Articular chondrocyte of knee joint (primary cell): ENCODE measurements around the gene NDUFA7. TPM values are rescaled to one million over a fixed set of nuclear protein-coding genes. Genes with fewer than 3 reads are reported as not detected.

Experiments
- total RNA-seq: library from RNA; depleted of rRNA; stranded (reverse); fragments of >200 nt; gene quantifications from 2 replicates; pipeline ENCODE4 v1.2.3, GENCODE V29; 2012

NDUFA7 gene
- total RNA-seq: 14.9 and 18.0 TPM in 2 replicates

DNA sequence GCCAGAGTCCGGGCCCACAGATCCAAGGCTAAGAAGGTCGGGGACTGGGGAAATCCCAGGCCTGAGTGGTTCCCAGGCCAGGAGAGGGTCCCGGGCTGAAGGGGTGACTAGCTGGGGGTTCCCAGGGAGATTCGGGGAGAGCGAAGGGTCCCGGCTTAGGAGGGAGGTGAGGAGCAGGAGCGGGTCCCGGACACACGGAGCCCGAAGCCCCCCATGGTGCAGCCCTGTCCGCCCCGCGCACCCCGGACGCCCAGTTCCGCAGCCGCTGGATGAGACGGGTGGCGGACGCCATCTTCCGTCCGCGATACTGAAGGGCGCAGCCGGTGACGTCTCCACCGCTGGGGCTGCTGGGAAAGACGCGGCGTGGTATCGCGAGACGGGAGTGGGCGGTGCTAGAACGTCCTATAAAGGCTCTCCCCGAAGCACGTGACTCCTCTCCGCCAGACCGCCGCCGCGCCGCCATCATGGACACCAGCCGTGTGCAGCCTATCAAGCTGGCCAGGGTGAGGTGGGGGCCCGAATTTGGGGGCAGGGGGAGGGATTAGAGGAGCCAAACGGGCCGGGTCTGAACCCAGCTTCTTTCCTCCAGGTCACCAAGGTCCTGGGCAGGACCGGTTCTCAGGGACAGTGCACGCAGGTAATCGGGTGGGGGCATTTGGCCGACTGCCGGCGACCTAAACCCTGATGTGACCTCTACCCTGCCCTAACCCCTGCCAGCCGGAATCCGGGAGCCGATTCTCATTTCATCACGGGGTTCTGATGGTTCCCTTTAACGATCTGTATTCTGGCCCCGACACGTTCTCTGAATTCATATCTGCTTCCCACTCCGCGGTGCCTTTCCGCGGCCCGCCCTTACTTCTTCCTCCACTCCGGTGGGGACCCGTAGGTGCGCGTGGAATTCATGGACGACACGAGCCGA is at the start of gene NDUFA7, which contains the start of gene RPS28:
NDUFA7 (minus strand) TSS at position 309 of the 919 bp plus-strand sequence; CDS start at position 292, 17 bp downstream.
RPS28 (plus strand) TSS at position 430 of the 919 bp plus-strand sequence; CDS start at position 465, 35 bp downstream.

DNA sequence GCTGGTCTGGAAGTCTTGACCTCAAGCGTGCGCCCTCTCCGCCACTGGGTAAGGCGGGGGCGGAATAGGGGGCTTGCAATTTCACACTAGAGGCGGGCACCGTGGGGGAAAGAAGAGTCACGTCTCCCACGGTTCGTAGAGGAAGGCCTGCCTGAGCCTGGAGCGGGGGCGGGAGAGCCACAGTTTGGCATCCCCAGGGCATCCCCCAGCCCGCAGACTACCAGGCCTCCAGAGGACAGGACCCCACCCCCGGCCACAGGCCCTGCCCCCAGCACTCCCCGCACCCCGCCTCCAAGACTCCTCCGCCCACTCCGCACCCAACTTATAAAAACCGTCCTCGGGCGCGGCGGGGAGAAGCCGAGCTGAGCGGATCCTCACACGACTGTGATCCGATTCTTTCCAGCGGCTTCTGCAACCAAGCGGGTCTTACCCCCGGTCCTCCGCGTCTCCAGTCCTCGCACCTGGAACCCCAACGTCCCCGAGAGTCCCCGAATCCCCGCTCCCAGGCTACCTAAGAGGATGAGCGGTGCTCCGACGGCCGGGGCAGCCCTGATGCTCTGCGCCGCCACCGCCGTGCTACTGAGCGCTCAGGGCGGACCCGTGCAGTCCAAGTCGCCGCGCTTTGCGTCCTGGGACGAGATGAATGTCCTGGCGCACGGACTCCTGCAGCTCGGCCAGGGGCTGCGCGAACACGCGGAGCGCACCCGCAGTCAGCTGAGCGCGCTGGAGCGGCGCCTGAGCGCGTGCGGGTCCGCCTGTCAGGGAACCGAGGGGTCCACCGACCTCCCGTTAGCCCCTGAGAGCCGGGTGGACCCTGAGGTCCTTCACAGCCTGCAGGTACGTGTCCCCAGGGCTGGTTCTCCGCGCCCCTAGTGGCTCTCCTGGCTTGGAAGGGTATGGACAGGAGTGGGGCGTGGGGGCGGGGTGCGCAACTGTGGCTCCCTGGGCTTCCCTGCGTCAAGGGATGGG is 42.9 kb upstream of the NDUFA7 start, which contains the start of gene ANGPTL4:
ANGPTL4 (plus strand) TSS at position 353 of the 969 bp plus-strand sequence; CDS start at position 520, 167 bp downstream.

DNA sequence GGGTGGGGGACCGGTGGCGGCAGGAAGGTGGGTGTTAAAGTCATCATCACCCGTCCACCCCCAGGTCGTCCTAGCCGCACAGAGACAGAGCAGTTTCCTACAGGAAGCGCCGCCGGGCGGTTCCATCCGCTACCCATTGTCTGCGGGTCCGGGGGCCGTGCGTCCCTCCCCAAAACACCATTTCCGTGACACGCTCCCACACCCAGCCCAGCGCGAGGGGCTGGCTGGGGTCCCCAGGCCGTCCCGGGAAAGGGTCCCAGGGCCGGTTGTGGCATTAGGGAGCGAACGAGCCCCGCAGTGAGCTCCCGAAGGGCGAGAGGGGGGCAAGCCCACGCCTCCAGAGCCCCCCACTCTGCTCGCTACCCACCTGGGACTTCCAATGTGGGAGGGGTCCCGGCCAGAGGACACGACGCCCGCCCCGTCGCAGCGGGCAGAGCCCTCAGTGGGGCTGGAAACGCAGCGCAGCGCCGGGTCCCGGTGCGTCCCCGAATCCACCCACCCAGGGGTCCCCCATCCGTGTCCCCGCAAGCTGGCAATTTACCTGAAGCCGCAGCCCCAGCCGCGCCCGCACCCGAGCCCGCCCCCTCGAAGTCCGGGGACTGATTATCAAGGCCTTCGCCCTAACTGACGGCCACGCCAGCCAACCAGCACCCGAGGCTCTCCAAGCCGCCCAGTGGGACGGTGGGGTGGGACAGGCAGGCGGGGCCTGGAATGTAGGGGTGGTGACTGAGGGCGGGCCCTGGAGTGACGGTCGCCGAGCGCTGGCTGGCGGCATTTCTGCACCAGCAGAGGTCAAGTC is 21.7 kb upstream of the NDUFA7 start, which contains the start of gene KANK3:
KANK3 (minus strand) TSS at position 579 of the 799 bp plus-strand sequence. CDS start 5,434 bp downstream, outside the sequence.

DNA sequence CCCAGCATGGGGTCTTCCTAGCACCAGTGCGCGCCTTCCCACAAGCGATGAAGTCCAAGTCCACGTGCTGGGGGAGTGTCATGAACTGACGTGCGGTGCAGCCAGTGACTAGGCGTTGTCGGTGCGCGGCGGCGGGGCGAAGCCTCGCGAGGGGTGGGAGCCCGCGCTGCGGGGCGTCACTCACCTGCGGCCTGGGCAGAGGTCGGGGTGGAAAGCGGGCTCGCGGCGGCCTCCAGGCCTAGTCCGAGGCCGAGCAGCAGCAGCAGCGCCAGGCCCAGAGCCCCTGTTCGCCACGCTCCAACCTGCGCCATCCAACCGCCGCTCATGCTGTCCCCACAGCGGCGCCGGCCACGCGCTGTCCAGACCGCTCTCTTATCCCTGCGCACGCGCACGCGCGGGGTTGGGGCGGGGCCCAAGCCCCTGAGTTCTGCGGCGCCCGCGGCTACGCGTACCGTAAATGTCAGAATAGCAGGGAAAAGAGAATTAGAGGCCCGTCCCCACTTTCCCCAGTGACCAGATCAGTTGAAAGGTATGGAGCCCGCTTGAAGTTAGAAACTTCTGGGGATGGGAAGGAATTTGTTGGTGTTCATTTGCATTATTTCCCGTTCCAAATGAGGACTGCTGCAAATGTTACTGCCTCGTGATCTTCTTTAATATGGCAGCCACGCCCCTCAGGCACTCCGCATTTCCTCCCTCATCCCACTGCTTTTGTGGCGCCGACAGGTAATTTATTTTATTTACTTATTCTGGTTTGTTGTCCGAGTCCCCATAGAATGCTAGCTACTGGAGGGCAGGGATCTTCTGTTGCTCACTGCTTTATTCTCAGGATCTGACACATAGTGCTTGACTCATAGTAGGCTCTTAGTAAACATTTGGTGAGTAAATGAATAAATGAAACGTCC is 13.0 kb downstream of the NDUFA7 start, which contains the start of gene CD320:
CD320 (minus strand) TSS at position 394 of the 902 bp plus-strand sequence; CDS start at position 326, 68 bp downstream.

Other genes with a start within 250 kb of the NDUFA7 start
- not detected in 2 replicates for gene FBN3, start 171.8 kb downstream of the NDUFA7 start, total RNA-seq
- gene CERS4, start 112.0 kb downstream of the NDUFA7 start, total RNA-seq: 20.6 and 28.9 TPM in 2 replicates
- gene CD320, start 13.0 kb downstream of the NDUFA7 start, total RNA-seq: 18.6 and 25.6 TPM in 2 replicates
- gene RPS28, start 121 bp upstream of the NDUFA7 start, total RNA-seq: 99.4 and 123 TPM in 2 replicates
- 0.11 and 0.26 TPM in 2 replicates for gene KANK3, start 21.9 kb upstream of the NDUFA7 start, total RNA-seq
- 10.3 and 15.3 TPM in 2 replicates for gene ANGPTL4, start 42.8 kb upstream of the NDUFA7 start, total RNA-seq
- 18.0 and 20.3 TPM in 2 replicates for gene RAB11B, start 69.0 kb upstream of the NDUFA7 start, total RNA-seq
- gene MARCHF2, start 91.9 kb upstream of the NDUFA7 start, total RNA-seq: 45.9 and 46.8 TPM in 2 replicates
- 48.4 and 51.6 TPM in 2 replicates for gene HNRNPM, start 123.6 kb upstream of the NDUFA7 start, total RNA-seq
- under 0.01 TPM in 1 of 2 replicates, not detected in the other for gene PRAM1, start 181.3 kb upstream of the NDUFA7 start, total RNA-seq
- gene ZNF414, start 192.8 kb upstream of the NDUFA7 start, total RNA-seq: 3.7 and 6.4 TPM in 2 replicates